Spleen (tissue), 11 donors: ENCODE results near the gene INTS12. TPM values are rescaled to one million over a fixed set of nuclear protein-coding genes. Genes with fewer than 3 reads are reported as not detected.

ENCODE experiments used
- DNase-seq: peaks from one replicate; pipeline ENCODE4 v3.0.0-alpha.2; 2020
- H3K27ac ChIP-seq, 8 donors: fragments of 200-600 bp; sonication (generic) in 7 of 8; 1 replicate in 4 of 8; 2 replicates in 4 of 8; pipeline versions ENCODE4 v1.5.0 to v1.8.0; 2016 to 2021; ENCODE audit warnings: inconsistent platforms in 4 of 8, mild to moderate bottlenecking in 4 of 8, moderate library complexity in 1 of 8
- H3K27me3 ChIP-seq, 7 donors: fragments of 200-600 bp; sonication (generic) in 6 of 7; replicated peaks in 1 of 7; 1 replicate in 4 of 7; 2 replicates in 3 of 7; pipeline versions ENCODE4 v1.5.0 to v1.8.0; 2016 to 2021; ENCODE audit warnings: inconsistent platforms in 3 of 7, mild to moderate bottlenecking in 1 of 7
- H3K36me3 ChIP-seq, 6 donors: fragments of 200-600 bp; sonication (generic) in 5 of 6; 1 replicate in 4 of 6; 2 replicates in 2 of 6; pipeline versions ENCODE4 v1.5.0 to v1.8.0; 2016 to 2021; ENCODE audit warnings: inconsistent platforms in 2 of 6
- H3K4me1 ChIP-seq, 6 donors: fragments of 200-600 bp; sonication (generic) in 5 of 6; 1 replicate in 3 of 6; 2 replicates in 3 of 6; pipeline versions ENCODE4 v1.5.0 to v1.8.0; 2016 to 2021; ENCODE audit warnings: inconsistent platforms in 3 of 6
- H3K4me3 ChIP-seq, 8 donors: fragments of 200-600 bp; sonication (generic) in 7 of 8; 1 replicate in 4 of 8; 2 replicates in 4 of 8; pipeline versions ENCODE4 v1.5.0 to v1.8.0; 2016 to 2021; ENCODE audit warnings: inconsistent platforms in 4 of 8, mild to moderate bottlenecking in 4 of 8, moderate library complexity in 2 of 8
- H3K9me3 ChIP-seq, 8 donors: fragments of 200-600 bp; sonication (generic) in 7 of 8; 1 replicate in 4 of 8; 2 replicates in 4 of 8; pipeline versions ENCODE4 v1.5.0 to v1.8.0; 2016 to 2021; ENCODE audit warnings: inconsistent platforms in 4 of 8
- CTCF ChIP-seq, 11 experiments: fragments of 200-600 bp in 7 of 11; fragments of 450-650 bp in 4 of 11; sonication (generic) in 4 of 11; IDR thresholded peaks in 8 of 11; conservative IDR thresholded peaks in 3 of 11; 1 replicate in 7 of 11; 2 replicates in 4 of 11; pipeline versions ENCODE4 v1.4.0 to v1.8.0; 2016 to 2021; ENCODE audit warnings: antibody characterized with exemption in 11 of 11, inconsistent platforms in 4 of 11, mild to moderate bottlenecking in 1 of 11
- POLR2A ChIP-seq, 3 donors: fragments of 450-650 bp; IDR thresholded peaks; one replicate each; pipeline ENCODE4 v1.5.1; 2017; ENCODE audit warnings: antibody characterized with exemption in 3 of 3, mild to moderate bottlenecking in 1 of 3
- POLR2AphosphoS5 ChIP-seq, 3 donors: sonication (generic); formaldehyde crosslinking; IDR thresholded peaks; one replicate each; pipeline ENCODE4 v1.5.1; 2017; ENCODE audit warnings: antibody characterized with exemption in 3 of 3
- WGBS, 5 donors: extraction: QIAGEN DNeasy Blood & Tissue Kit in 3 of 5; methylation state at CpG; one replicate each; pipeline versions ENCODE4 v1.1.5 to v1.1.7; 2013 to 2018; 5-methylcytosine and 5-hydroxymethylcytosine counted together
- intact Hi-C: fragments of 100-400 bp; cut with DNase I; formaldehyde crosslinking; loops from one replicate; pipeline ENCODE4 v1.15.0; 2023; ENCODE audit warnings: low total_unique reads
- polyA plus RNA-seq, 3 donors: library from polyadenylated mRNA; stranded (reverse); fragments of 200-250 nt; gene quantifications; one replicate each; pipeline ENCODE4 v1.2.1, GENCODE V29; 2013
- total RNA-seq, 7 donors: library from RNA; depleted of rRNA in 3 of 7; stranded (reverse); fragments of >200 nt in 3 of 7; fragmentation: NEBNext Ultra II Directional in 4 of 7; extraction: Animal tissue kit (Norgen Biotek cat#: 25700) in 4 of 7; gene quantifications; one replicate each; pipeline versions ENCODE4 v1.1.0 to v1.2.1, GENCODE V29; 2016 to 2021
- donor health status: healthy with polysubstance abuse.
- donor health status: DM: no; HTN: no; CAD: no; lungs with moderate emphysema.
- donor health status: DM: no; HTN: no; CAD: no.
- donor health status: Bipolar disorder and iron deficiency.
- donor health status: healthy.
- donor health status: DM: no; HTN: no; CAD: no.
- donor health status: DM: yes; HTN: yes; CAD: no.

The INTS12 gene
- total and polyA plus RNA-seq, 10 donors, result 10.1 to 37.3 (median 17.6) TPM

GRCh38 chr4:105725623-105726022 is 17.1 kb upstream of the INTS12 start:
- intact Hi-C loops, result no loop called here
- TF ChIP-seq CTCF (IDR thresholded peaks at IDR 0.05 in 8 of 11, conservative IDR thresholded peaks at IDR 0.05 in 3 of 11), result no peak
- TF ChIP-seq POLR2AphosphoS5 (IDR thresholded peaks at IDR 0.05), result no peak
- TF ChIP-seq POLR2A (IDR thresholded peaks at IDR 0.05), result no peak
- WGBS, 5 donors, result 89 to 98% (median 94%) methylated on average over 2 of the region's 2 CpGs
- DNase-seq, result no peak
- H3K4me3 ChIP-seq, result no peak overlapping the region
- H3K27me3 ChIP-seq, result no peaks in the 10 kb centered on the region
- H3K36me3 ChIP-seq, result peaks cover 0 to 24% (median 2%) of the 10 kb centered on the region in 6 donors
- no peaks in the 10 kb centered on the region for H3K4me1 ChIP-seq
- no peak overlapping the region for H3K27ac ChIP-seq
- H3K9me3 ChIP-seq, result peaks cover 0 to 19% (median 16%) of the 10 kb centered on the region in 8 donors

DNA sequence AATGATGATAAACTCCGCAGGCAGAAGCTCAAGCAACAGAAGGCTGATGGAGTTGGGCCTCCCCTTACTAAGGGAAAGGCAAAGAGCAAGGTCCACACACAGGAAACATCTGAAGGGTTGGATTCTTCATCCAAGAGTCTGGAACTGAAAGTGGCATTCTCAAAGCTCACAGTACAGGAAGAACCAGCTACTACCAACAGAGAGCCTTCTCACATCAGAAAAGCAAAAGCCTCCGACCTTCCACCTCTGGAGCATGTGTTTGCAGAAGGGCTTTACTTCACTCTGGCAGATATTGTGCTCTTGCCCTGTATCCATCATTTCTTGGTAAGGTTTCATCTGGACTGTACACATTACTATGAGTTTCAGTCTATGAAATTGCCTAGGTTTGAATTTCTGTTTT is 10.7 kb upstream of the INTS12 start:
- Histone ChIP-seq H3K36me3 (peaks cover 0 to 26% (median 7%) of the 10 kb centered on the region in 6 donors), H3K27me3 (no peaks in the 10 kb centered on the region), H3K4me1 (peaks cover 0 to 18% (median 16%) of the 10 kb centered on the region in 6 donors), H3K27ac (no peak overlapping the region), H3K9me3 (no peaks in the 10 kb centered on the region), H3K4me3 (no peak overlapping the region)
- no peak for DNase-seq
- 76 to 95% (median 86%) methylated on average over 2 of the region's 2 CpGs for WGBS, 5 donors
- TF ChIP-seq CTCF (IDR thresholded peaks at IDR 0.05 in 8 of 11, conservative IDR thresholded peaks at IDR 0.05 in 3 of 11), result no peak
- TF ChIP-seq POLR2AphosphoS5 (IDR thresholded peaks at IDR 0.05), result no peak
- no peak for TF ChIP-seq POLR2A (IDR thresholded peaks at IDR 0.05)
- intact Hi-C loops, result loop anchor here (5.0 kb wide), 1 partner anchor 197 kb away; no protein-coding TSS in a partner anchor

- DNase-seq, result no peak
- intact Hi-C loops, result loop anchor here (5.0 kb wide), 1 partner anchor 193 kb away; no protein-coding TSS in a partner anchor
- TF ChIP-seq POLR2A (IDR thresholded peaks at IDR 0.05), result no peak
- TF ChIP-seq CTCF (IDR thresholded peaks at IDR 0.05 in 8 of 11, conservative IDR thresholded peaks at IDR 0.05 in 3 of 11), result peak in 8 of 11 experiments; percentile 8 to 56 (median 49)
Measured at GRCh38 chr4:105715692-105716278, 7.3 kb upstream of the INTS12 start.

GRCh38 chr4:105714932-105715331 is 6.4 kb upstream of the INTS12 start:
- WGBS, 5 donors, result 41 to 83% (median 59%) methylated on average over 1 of the region's 1 CpG
- Histone ChIP-seq H3K9me3 (no peaks in the 10 kb centered on the region), H3K36me3 (peaks cover 0 to 21% (median 4%) of the 10 kb centered on the region in 6 donors), H3K4me3 (no peak overlapping the region), H3K27me3 (no peaks in the 10 kb centered on the region), H3K4me1 (peaks cover 0 to 36% (median 22%) of the 10 kb centered on the region in 6 donors), H3K27ac (peak overlapping the region in 2 of 8 donors; percentile 13 to 21)
- intact Hi-C loops, result loop anchor here (5.0 kb wide), 1 partner anchor 193 kb away; no protein-coding TSS in a partner anchor
- no peak for DNase-seq
- TF ChIP-seq POLR2A (IDR thresholded peaks at IDR 0.05), result no peak
- no peak for TF ChIP-seq CTCF (IDR thresholded peaks at IDR 0.05 in 8 of 11, conservative IDR thresholded peaks at IDR 0.05 in 3 of 11)

More at GRCh38 chr4:105715692-105716278, 7.3 kb upstream of the INTS12 start:
- H3K9me3 ChIP-seq, result no peaks in the 10 kb centered on the region
- WGBS, 5 donors, result 47 to 50% (median 48%) methylated on average over 4 of the region's 4 CpGs
- no peak overlapping the region for H3K4me3 ChIP-seq
- H3K36me3 ChIP-seq, result peaks cover 0 to 26% (median 7%) of the 10 kb centered on the region in 6 donors
- peaks cover 0 to 27% (median 21%) of the 10 kb centered on the region in 6 donors for H3K4me1 ChIP-seq
- no peak overlapping the region for H3K27ac ChIP-seq
- no peaks in the 10 kb centered on the region for H3K27me3 ChIP-seq
